Calu3 (cell line): ENCODE data around the gene GSK3B. TPM values are rescaled to one million over a fixed set of nuclear protein-coding genes. Genes with fewer than 3 reads are reported as not detected.

Source experiments
- BruUV-seq: library from RNA; stranded (reverse); fragments of 400-500 nt; replicated peaks from 2 replicates; lab custom pipeline; 2021; lab: Mats Ljungman, UMichigan
- CTCF ChIA-PET: fragments of 300-600 bp; sonication (Branson Sonifier 250); formaldehyde crosslinking; loops from one replicate; lab custom pipeline; 2022; ENCODE audit warnings: antibody characterized with exemption; lab: Charles Lee
- DNase-seq: peaks from one replicate; pipeline ENCODE4 v3.0.0; 2022
- H3K27ac Mint-ChIP-seq: one replicate; pipeline ENCODE4 v1.8.0; 2022; ENCODE audit warnings: mixed read lengths; ENCODE audit not compliant: unreplicated experiment
- H3K27me3 Mint-ChIP-seq: one replicate; pipeline ENCODE4 v1.8.0; 2022; ENCODE audit warnings: mixed read lengths; ENCODE audit not compliant: unreplicated experiment
- H3K36me3 Mint-ChIP-seq: one replicate; pipeline ENCODE4 v1.8.0; 2022; ENCODE audit warnings: mild to moderate bottlenecking, moderate library complexity, mixed read lengths; ENCODE audit not compliant: insufficient read depth, unreplicated experiment
- H3K4me1 Mint-ChIP-seq: one replicate; pipeline ENCODE4 v1.8.0; 2022; ENCODE audit warnings: mild to moderate bottlenecking, low read depth, mixed read lengths; ENCODE audit not compliant: unreplicated experiment
- H3K4me3 Mint-ChIP-seq: one replicate; pipeline ENCODE4 v1.8.0; 2022; ENCODE audit warnings: mild to moderate bottlenecking, low read depth, moderate library complexity, mixed read lengths; ENCODE audit not compliant: unreplicated experiment
- H3K9me3 Mint-ChIP-seq: one replicate; pipeline ENCODE4 v1.8.0; 2022; ENCODE audit warnings: low read depth, mixed read lengths; ENCODE audit not compliant: unreplicated experiment
- intact Hi-C: fragments of 100-400 bp; cut with micrococcal nuclease; formaldehyde crosslinking; loops from one replicate; pipeline ENCODE4 v1.10.0; 2022; ENCODE audit not compliant: unreplicated experiment
- total RNA-seq: library from RNA; stranded (reverse); gene quantifications from 2 replicates; pipeline ENCODE4 v1.2.3, GENCODE V29; 2022
- TF ChIP-seq, protein P1 (sequence below): fragments of 200-600 bp; IDR thresholded peaks from one replicate; pipeline ENCODE4 v1.8.0; 2022; ENCODE audit warnings: antibody characterized with exemption; ENCODE audit not compliant: unreplicated experiment

GSK3B gene
- total RNA-seq, 1 experiment from 2014 or later: 48.6 TPM

DNA sequence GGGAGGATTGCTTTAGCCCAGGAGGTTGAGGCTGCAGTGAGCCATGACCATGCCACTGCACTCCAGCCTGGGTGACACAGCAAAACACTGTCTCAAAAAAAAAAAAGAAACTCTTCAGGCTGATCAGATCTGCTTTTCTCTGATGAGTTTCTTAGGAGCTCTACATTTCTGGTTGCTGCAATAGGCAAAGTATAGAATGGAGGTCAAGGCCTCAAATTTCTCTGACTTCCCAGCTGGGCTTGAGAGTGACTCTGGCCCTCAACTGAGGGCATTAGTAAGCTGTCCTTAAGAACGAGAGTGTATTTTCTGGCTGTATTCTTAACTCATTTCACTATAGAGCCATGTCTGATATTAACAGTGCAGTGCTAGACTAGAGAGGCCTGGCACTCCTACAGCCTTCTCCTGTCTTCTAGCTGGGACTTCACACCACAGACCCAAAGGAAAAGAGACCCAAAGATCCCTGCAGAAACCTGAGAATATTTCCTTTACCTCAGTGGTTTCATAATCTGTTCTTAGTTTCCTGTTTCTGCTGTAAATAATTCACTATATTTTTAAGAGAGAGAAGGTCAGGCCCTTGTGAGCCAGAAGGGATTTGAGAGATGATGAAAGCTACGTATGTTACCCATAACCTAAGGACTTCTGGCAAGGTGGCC lies 314.4 kb downstream of the GSK3B start:
- H3K27me3 Mint-ChIP-seq: no peaks in the 10 kb centered on the region
- intact Hi-C loops: no loop called here
- H3K4me1 Mint-ChIP-seq: peaks cover 26% of the 10 kb centered on the region
- H3K27ac Mint-ChIP-seq: no peak overlapping the region
- BruUV-seq: no TSS peak
- no peak overlapping the region for H3K4me3 Mint-ChIP-seq
- CTCF ChIA-PET: no interaction called here
- TF ChIP-seq, protein P1, sequence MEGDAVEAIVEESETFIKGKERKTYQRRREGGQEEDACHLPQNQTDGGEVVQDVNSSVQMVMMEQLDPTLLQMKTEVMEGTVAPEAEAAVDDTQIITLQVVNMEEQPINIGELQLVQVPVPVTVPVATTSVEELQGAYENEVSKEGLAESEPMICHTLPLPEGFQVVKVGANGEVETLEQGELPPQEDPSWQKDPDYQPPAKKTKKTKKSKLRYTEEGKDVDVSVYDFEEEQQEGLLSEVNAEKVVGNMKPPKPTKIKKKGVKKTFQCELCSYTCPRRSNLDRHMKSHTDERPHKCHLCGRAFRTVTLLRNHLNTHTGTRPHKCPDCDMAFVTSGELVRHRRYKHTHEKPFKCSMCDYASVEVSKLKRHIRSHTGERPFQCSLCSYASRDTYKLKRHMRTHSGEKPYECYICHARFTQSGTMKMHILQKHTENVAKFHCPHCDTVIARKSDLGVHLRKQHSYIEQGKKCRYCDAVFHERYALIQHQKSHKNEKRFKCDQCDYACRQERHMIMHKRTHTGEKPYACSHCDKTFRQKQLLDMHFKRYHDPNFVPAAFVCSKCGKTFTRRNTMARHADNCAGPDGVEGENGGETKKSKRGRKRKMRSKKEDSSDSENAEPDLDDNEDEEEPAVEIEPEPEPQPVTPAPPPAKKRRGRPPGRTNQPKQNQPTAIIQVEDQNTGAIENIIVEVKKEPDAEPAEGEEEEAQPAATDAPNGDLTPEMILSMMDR: no peak
- H3K36me3 Mint-ChIP-seq: no peaks in the 10 kb centered on the region
- H3K9me3 Mint-ChIP-seq: peaks cover 6% of the 10 kb centered on the region
- DNase-seq: no peak

DNA sequence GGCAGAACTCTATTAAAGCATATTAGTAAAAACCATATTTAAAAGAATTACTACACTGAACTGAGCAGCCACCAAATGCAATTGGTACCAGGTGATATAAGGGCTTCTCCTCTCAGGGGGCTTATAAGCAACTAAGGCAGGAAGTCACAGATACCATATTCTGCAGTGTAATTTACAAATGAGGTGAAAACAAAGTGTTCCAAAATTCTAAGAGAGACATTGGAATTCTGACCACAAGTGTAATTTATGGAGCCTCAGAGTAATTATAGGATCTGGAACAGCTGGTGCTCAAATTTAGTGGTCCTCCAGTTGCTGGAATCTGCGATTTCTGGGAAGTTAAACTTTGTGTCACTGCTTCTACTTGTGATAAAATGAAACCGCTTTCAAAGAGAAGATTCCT lies 315.4 kb downstream of the GSK3B start:
- no peak overlapping the region for H3K4me3 Mint-ChIP-seq
- DNase-seq: no peak
- no peaks in the 10 kb centered on the region for H3K36me3 Mint-ChIP-seq
- peaks cover 26% of the 10 kb centered on the region for H3K4me1 Mint-ChIP-seq
- TF ChIP-seq, protein P1: no peak
- no TSS peak for BruUV-seq
- intact Hi-C loops: no loop called here
- CTCF ChIA-PET: interaction anchor here (0.6 to 1.3 kb wide), 2 partner anchors 20 to 1067 kb away, joined by 3 to 5 read pairs; no protein-coding TSS in a partner anchor
- H3K27me3 Mint-ChIP-seq: no peaks in the 10 kb centered on the region
- H3K9me3 Mint-ChIP-seq: peaks cover 6% of the 10 kb centered on the region
- no peak overlapping the region for H3K27ac Mint-ChIP-seq

DNA sequence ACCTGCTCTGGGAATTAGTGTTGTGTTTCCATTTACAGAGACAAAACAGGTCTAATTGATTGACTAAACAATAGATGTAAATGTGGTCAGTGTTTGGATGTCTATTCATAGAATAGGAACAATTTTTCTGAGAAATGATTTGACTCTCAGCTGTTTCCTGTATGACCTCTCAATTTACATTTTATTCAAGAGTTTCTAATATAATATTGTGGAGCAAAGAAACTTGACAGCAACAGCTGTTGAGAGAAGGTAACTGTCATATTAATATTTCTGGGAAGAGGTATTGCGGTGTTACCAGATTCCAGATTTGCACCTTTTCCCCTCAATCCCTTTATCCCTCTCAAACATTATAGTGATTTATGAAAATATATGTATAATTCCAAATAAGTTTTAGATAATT lies 316.1 kb downstream of the GSK3B start:
- no peak for DNase-seq
- TF ChIP-seq, protein P1: no peak
- H3K9me3 Mint-ChIP-seq: peaks cover 6% of the 10 kb centered on the region
- peaks cover 26% of the 10 kb centered on the region for H3K4me1 Mint-ChIP-seq
- no peaks in the 10 kb centered on the region for H3K36me3 Mint-ChIP-seq
- no TSS peak for BruUV-seq
- H3K27ac Mint-ChIP-seq: no peak overlapping the region
- H3K4me3 Mint-ChIP-seq: no peak overlapping the region
- no peaks in the 10 kb centered on the region for H3K27me3 Mint-ChIP-seq
- CTCF ChIA-PET: interaction anchor here (1.3 kb wide), 1 partner anchor 1068 kb away, joined by 5 read pairs; no protein-coding TSS in a partner anchor
- intact Hi-C loops: no loop called here

DNA sequence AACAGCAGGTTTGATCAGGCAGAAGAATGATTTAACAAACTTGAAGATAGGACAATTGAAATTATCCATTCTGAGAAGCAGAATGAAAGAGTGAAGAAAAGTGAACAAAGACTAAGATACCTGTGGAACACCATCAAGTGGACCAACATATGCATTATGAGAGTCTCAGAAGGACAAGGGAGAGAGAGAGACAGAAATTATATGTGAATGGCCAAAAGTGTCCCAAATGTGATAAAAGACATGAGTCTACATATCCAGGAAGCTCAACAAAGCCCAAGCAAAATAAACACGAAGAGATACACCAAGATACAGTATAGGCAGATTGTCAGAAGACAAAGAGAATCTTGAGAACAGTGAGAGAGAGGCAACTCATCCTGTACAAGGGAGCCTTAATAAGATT lies 317.9 kb downstream of the GSK3B start:
- peaks cover 6% of the 10 kb centered on the region for H3K9me3 Mint-ChIP-seq
- H3K4me1 Mint-ChIP-seq: peaks cover 17% of the 10 kb centered on the region
- intact Hi-C loops: no loop called here
- no peak overlapping the region for H3K4me3 Mint-ChIP-seq
- CTCF ChIA-PET: no interaction called here
- no peaks in the 10 kb centered on the region for H3K27me3 Mint-ChIP-seq
- no peak overlapping the region for H3K27ac Mint-ChIP-seq
- no peaks in the 10 kb centered on the region for H3K36me3 Mint-ChIP-seq
- DNase-seq: no peak
- TF ChIP-seq, protein P1: no peak
- no TSS peak for BruUV-seq
